Liver (tissue), 9 donors: Measurements from ENCODE around the gene NKAPL. TPM values are rescaled to one million over a fixed set of nuclear protein-coding genes. Genes with fewer than 3 reads are reported as not detected.

ENCODE experiments used
- DNase-seq: peaks from one replicate; pipeline ENCODE4 v3.0.0-alpha.2; 2017; ENCODE audit warnings: low spot score
- H3K27ac ChIP-seq, 2 donors: one replicate each; pipeline ENCODE4 v1.7.0; 2013; ENCODE audit warnings: inconsistent platforms in 2 of 2, low read length in 2 of 2, control low read depth in 1 of 2, low read depth in 1 of 2, mild to moderate bottlenecking in 1 of 2
- H3K27me3 ChIP-seq, 4 donors: one replicate each; pipeline versions ENCODE4 v1.6.1 to v1.7.0; 2013; ENCODE audit warnings: low read length in 3 of 4, inconsistent platforms in 1 of 4, mild to moderate bottlenecking in 1 of 4, moderate library complexity in 1 of 4; ENCODE audit not compliant: control insufficient read depth in 4 of 4, insufficient read depth in 4 of 4
- H3K36me3 ChIP-seq, 4 donors: one replicate each; pipeline versions ENCODE4 v1.6.1 to v1.7.0; 2013; ENCODE audit warnings: low read length in 3 of 4, mild to moderate bottlenecking in 3 of 4, low read depth in 1 of 4, moderate library complexity in 1 of 4; ENCODE audit not compliant: control insufficient read depth in 4 of 4, insufficient read depth in 3 of 4
- H3K4me1 ChIP-seq, 4 donors: one replicate each; pipeline versions ENCODE4 v1.6.1 to v1.7.0; 2013; ENCODE audit warnings: low read length in 3 of 4, mild to moderate bottlenecking in 3 of 4, moderate library complexity in 1 of 4; ENCODE audit not compliant: control insufficient read depth in 4 of 4, insufficient read depth in 4 of 4
- H3K4me3 ChIP-seq, 3 donors: one replicate each; pipeline versions ENCODE4 v1.6.1 to v1.7.0; 2013; ENCODE audit warnings: low read length in 3 of 3, control low read depth in 1 of 3, low read depth in 1 of 3, mild to moderate bottlenecking in 1 of 3
- H3K9ac ChIP-seq, 2 donors: one replicate each; pipeline ENCODE4 v1.7.0; 2013; ENCODE audit warnings: low read length in 2 of 2, mild to moderate bottlenecking in 2 of 2, moderate library complexity in 2 of 2, control low read depth in 1 of 2, low read depth in 1 of 2
- H3K9me3 ChIP-seq, 4 donors: one replicate each; pipeline versions ENCODE4 v1.6.1 to v1.7.0; 2013; ENCODE audit warnings: low read length in 3 of 4; ENCODE audit not compliant: control insufficient read depth in 4 of 4
- ATF3 ChIP-seq: IDR thresholded peaks from 2 replicates; pipeline ENCODE4 v1.6.1; 2016; ENCODE audit warnings: antibody characterized with exemption
- EGR1 ChIP-seq, 2 donors: IDR thresholded peaks; 2 replicates each; pipeline ENCODE4 v1.6.1; 2016 to 2018; ENCODE audit warnings: antibody characterized with exemption in 2 of 2, low read depth in 2 of 2
- FOXA1 ChIP-seq: IDR thresholded peaks from 2 replicates; pipeline ENCODE4 v1.6.1; 2016; ENCODE audit warnings: antibody characterized with exemption
- FOXA2 ChIP-seq: IDR thresholded peaks from 2 replicates; pipeline ENCODE4 v1.6.1; 2016; ENCODE audit warnings: antibody characterized with exemption
- GABPA ChIP-seq, 2 donors: IDR thresholded peaks in 1 of 2; conservative IDR thresholded peaks in 1 of 2; 2 replicates each; pipeline ENCODE4 v1.6.1; 2016; ENCODE audit warnings: antibody characterized with exemption in 2 of 2, mild to moderate bottlenecking in 1 of 2, moderate library complexity in 1 of 2
- HNF4A ChIP-seq, 2 donors: conservative IDR thresholded peaks; 2 replicates each; pipeline ENCODE4 v1.6.1; 2016; ENCODE audit warnings: antibody characterized with exemption in 2 of 2, mild to moderate bottlenecking in 2 of 2
- HNF4G ChIP-seq: IDR thresholded peaks from 2 replicates; pipeline ENCODE4 v1.6.1; 2016; ENCODE audit warnings: antibody characterized with exemption
- JUND ChIP-seq, 2 donors: IDR thresholded peaks; 2 replicates each; pipeline ENCODE4 v1.6.1; 2016; ENCODE audit warnings: antibody characterized with exemption in 2 of 2
- MAX ChIP-seq: IDR thresholded peaks from 2 replicates; pipeline ENCODE4 v1.6.1; 2016; ENCODE audit warnings: antibody characterized with exemption
- NR2F2 ChIP-seq: IDR thresholded peaks from 2 replicates; pipeline ENCODE4 v1.6.1; 2016; ENCODE audit warnings: antibody characterized with exemption
- RAD21 ChIP-seq, 2 donors: IDR thresholded peaks; 2 replicates each; pipeline ENCODE4 v1.6.1; 2016; ENCODE audit warnings: antibody characterized with exemption in 2 of 2, mild to moderate bottlenecking in 2 of 2
- REST ChIP-seq: IDR thresholded peaks from 2 replicates; pipeline ENCODE4 v1.6.1; 2016; ENCODE audit warnings: antibody characterized with exemption, mild to moderate bottlenecking
- RXRA ChIP-seq, 2 donors: IDR thresholded peaks; 2 replicates each; pipeline ENCODE4 v1.6.1; 2017 to 2018; ENCODE audit warnings: antibody characterized with exemption in 2 of 2, mild to moderate bottlenecking in 1 of 2
- SP1 ChIP-seq: IDR thresholded peaks from 2 replicates; pipeline ENCODE4 v1.6.1; 2018; ENCODE audit warnings: antibody characterized with exemption, mild to moderate bottlenecking
- TAF1 ChIP-seq: conservative IDR thresholded peaks from 2 replicates; pipeline ENCODE4 v1.6.1; 2016; ENCODE audit warnings: antibody characterized with exemption, mild to moderate bottlenecking
- YY1 ChIP-seq: IDR thresholded peaks from 2 replicates; pipeline ENCODE4 v1.6.1; 2016; ENCODE audit warnings: antibody characterized with exemption, mild to moderate bottlenecking
- ZBTB33 ChIP-seq: IDR thresholded peaks from 2 replicates; pipeline ENCODE4 v1.6.1; 2016; ENCODE audit warnings: antibody characterized with exemption
- WGBS: extraction: QIAGEN DNeasy Blood & Tissue Kit; methylation state at CpG from one replicate; pipeline ENCODE4 v1.1.7; 2013; 5-methylcytosine and 5-hydroxymethylcytosine counted together
- polyA plus RNA-seq, 2 donors: library from polyadenylated mRNA; stranded (reverse) in 1 of 2; unstranded in 1 of 2; fragments of 200-250 nt in 1 of 2; fragments of >200 nt in 1 of 2; fragmentation: Nextera tagmentation in 1 of 2; extraction: Ambion mirVana in 1 of 2; gene quantifications; one replicate each; pipeline versions ENCODE4 v1.2.1 to v1.2.3, GENCODE V29; 2013 to 2015
- total RNA-seq, 2 donors: library from RNA; depleted of rRNA; stranded (reverse); fragments of >200 nt; gene quantifications; one replicate each; pipeline ENCODE4 v1.2.3, GENCODE V29; 2014
- TF ChIP-seq, protein P1 (sequence below): fragments of 150-350 bp; IDR thresholded peaks from 2 replicates; pipeline ENCODE4 v1.5.1; 2017; ENCODE audit warnings: improper control_type of control experiment, low read depth, low read length; ENCODE audit not compliant: missing input control
- donor health status: healthy.
- donor health status: healthy.
- donor health status: healthy.
- donor health status: healthy.
- donor health status: healthy.

Gene NKAPL
- total and polyA plus RNA-seq, 4 donors = 0.22 to 0.61 (median 0.57) TPM

DNA sequence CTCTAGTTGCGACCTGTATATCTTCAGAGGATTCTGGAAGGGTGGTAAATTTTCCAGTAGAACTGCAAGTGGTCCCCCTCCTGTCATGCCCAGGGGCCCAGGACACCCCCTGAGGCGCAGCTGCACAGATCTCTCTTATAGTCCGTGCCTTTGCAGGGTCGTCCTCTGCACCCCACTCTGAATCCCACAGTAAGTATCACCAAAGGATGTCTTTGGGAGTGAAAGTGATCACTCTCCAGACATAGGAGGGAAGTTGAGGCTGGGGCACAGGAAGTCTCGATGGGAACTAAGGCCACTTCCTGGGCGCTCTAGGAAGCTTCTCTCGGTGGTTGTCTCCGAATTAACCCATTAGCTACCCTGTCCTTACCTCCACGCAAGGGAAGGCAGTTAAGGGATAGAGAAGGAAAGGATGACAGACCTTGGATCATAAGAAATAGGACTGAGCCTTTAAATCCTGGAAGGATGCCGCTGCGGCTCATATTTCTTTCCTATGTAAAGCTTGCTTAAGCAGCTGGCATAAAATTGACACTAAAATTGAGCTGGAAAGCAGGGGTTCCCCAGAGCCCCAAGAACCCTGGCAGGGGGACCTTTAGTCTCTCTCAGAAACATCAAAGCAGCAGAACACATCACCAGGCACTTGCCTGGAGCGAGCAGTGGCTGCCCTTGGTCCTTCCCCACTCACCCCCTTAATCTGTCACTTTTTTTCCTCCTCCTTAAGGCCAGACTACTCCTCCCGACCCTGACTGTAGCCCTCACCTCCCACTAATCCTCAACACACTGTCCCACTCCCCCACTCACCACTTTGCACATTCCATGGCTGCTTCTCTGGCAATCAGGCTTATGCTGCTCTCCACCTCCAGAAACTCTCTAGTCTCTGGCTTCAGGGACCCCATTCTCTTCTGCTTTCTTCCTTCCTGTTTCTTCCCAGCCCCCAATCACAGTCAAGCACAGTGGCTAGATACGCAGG is 6.8 kb upstream of the NKAPL start, which contains the start of gene ZKSCAN4 (continued):
- peak; percentile 21 to 45 for TF ChIP-seq RXRA (IDR thresholded peaks at IDR 0.05)
- TF ChIP-seq ZBTB33 = peak; percentile 52
- no peak for TF ChIP-seq TAF1
- TF ChIP-seq ATF3 = peak; percentile 24
- TF ChIP-seq SP1 = peak; percentile 37
- peak in 1 of 2 donors; percentile 59 for TF ChIP-seq JUND (IDR thresholded peaks at IDR 0.05)
- no peak for TF ChIP-seq HNF4G
- no peak for TF ChIP-seq FOXA1

DNA sequence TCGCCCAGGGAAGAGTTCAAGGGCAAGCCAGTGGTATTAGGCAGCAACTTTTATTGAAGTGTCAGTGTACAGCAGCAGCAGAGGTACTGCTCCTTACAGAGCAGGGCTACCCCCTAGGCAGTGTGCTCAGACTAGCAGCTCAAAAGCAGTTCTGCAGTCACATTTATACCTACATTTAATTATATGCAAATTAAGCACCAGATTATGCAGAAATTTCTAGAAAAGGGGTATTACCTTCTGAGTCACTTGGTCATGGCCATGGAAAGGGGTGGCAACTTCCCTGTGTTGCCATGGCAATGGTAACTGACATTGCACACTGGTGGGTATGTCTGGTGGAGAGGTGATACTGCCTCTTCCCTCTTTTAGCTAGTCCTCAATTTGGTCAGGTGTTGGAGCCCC is 5.0 kb upstream of the NKAPL start:
- H3K4me3 ChIP-seq = no peak overlapping the region

More for the DNA sequence above, 5.0 kb upstream of the NKAPL start:
- no peak for TF ChIP-seq GABPA (IDR thresholded peaks at IDR 0.05 in 1 of 2, conservative IDR thresholded peaks at IDR 0.05 in 1 of 2)
- TF ChIP-seq HNF4A (conservative IDR thresholded peaks at IDR 0.05) = no peak
- TF ChIP-seq HNF4G = no peak
- TF ChIP-seq SP1 = no peak
- no peak for TF ChIP-seq JUND (IDR thresholded peaks at IDR 0.05)
- no peak for TF ChIP-seq RAD21 (IDR thresholded peaks at IDR 0.05)
- no peak for TF ChIP-seq EGR1 (IDR thresholded peaks at IDR 0.05; ENCODE audit: low read depth in 2 of 2)
- no peak for TF ChIP-seq MAX
- TF ChIP-seq TAF1 = no peak
- no peak for TF ChIP-seq FOXA2
- TF ChIP-seq RXRA (IDR thresholded peaks at IDR 0.05) = no peak
- no peak for TF ChIP-seq FOXA1
- TF ChIP-seq, protein P1, sequence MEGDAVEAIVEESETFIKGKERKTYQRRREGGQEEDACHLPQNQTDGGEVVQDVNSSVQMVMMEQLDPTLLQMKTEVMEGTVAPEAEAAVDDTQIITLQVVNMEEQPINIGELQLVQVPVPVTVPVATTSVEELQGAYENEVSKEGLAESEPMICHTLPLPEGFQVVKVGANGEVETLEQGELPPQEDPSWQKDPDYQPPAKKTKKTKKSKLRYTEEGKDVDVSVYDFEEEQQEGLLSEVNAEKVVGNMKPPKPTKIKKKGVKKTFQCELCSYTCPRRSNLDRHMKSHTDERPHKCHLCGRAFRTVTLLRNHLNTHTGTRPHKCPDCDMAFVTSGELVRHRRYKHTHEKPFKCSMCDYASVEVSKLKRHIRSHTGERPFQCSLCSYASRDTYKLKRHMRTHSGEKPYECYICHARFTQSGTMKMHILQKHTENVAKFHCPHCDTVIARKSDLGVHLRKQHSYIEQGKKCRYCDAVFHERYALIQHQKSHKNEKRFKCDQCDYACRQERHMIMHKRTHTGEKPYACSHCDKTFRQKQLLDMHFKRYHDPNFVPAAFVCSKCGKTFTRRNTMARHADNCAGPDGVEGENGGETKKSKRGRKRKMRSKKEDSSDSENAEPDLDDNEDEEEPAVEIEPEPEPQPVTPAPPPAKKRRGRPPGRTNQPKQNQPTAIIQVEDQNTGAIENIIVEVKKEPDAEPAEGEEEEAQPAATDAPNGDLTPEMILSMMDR = no peak
- TF ChIP-seq REST = no peak
- no peak for TF ChIP-seq YY1
- TF ChIP-seq ATF3 = no peak
- no peak for TF ChIP-seq ZBTB33
- TF ChIP-seq NR2F2 = no peak
- H3K9ac ChIP-seq = no peak overlapping the region
- peaks cover 0 to 23% (median 14%) of the 10 kb centered on the region in 4 donors for H3K4me1 ChIP-seq
- H3K9me3 ChIP-seq = peaks cover 0 to under 1% (median 0%) of the 10 kb centered on the region in 4 donors
- H3K36me3 ChIP-seq = no peaks in the 10 kb centered on the region
- no peaks in the 10 kb centered on the region for H3K27me3 ChIP-seq
- DNase-seq = no peak
- no peak overlapping the region for H3K27ac ChIP-seq
- WGBS = 87% methylated on average over 1 of the region's 1 CpG
